Measurements from ENCODE around the gene PTCD1. TPM values are rescaled to one million over a fixed set of nuclear protein-coding genes. Genes with fewer than 3 reads are reported as not detected.

Gene PTCD1
- total and polyA plus RNA-seq, 4 donors: 2.8 to 6.8 (median 3.9) TPM

DNA sequence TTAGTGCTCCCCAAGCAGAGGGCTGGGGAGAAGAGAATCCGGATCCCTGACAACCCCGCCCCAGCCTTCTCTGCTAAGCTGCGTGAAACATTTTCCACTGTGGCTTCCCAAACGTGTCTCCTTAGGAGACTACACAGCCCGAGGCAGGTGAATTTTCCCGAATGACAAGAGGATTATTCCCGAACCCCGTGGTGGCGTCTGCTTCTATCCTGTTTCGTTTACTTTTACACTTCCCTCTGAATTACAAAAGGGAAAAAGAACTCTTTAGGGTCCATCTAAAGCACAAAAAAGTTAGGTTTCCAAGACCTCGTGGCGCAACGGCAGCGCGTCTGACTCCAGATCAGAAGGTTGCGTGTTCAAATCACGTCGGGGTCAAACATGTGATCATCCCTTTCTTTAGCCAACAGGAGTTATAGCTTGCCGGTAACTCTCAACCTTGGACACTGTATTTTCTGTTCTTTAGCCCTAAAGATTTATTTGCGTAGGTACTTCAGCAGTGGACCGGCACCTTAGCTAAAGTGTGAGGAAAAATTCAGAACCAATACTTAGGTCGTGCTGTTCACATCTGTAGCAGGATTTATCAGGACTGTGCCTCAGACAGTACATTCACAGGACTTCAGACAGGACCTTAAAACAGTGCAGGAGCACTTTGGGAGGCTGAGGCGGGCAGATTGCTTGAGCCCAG, 30.9 kb upstream of the PTCD1 start:
- DNase-seq (no peak), ATAC-seq (ENCODE audit: insufficient read depth, low FRiP score) (no peak)

DNA sequence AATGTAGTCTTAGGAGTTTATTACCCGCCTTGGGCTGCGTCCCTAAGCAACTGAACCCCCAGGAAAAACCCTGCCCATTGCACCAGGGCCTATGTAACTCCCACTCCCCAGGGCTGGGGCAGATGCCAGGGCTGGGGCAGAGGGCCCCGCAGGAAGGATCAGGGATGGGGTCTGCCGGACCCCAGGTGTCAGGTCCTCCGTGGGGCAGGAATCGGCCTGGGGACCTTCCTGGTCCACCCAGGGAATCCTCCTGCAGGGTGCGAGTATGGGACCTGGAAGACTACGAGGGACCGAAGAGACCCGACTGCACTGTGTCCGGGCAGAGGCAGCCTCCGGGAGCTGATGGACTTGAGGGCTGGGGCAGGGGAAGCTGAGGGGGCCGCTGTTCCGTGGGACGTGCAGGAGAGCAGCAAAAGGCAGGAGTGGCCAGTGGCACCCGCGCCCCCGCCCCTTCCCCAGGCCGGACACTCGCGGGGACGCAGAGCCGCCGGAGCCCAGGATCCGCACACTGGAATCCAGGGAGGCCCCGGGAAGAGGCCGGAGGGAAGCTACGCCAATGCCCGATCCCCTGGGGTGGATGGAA, 29.8 kb upstream of the PTCD1 start:
- H3K4me3 ChIP-seq: no peak overlapping the region
- H3K27ac ChIP-seq (ENCODE audit: low read depth in 1 of 2, low read length in 1 of 2): no peak overlapping the region
- H3K36me3 ChIP-seq (ENCODE audit: control insufficient read depth in 4 of 4, insufficient read depth in 4 of 4, low read length in 4 of 4): peaks cover 0 to 5% (median 1%) of the 10 kb centered on the region in 4 donors
- ATAC-seq (ENCODE audit: insufficient read depth, low FRiP score) (no peak), DNase-seq (no peak)
- H3K9me3 ChIP-seq (ENCODE audit: control insufficient read depth in 4 of 4, insufficient read depth in 3 of 4, low read length in 3 of 4): no peaks in the 10 kb centered on the region
- H3K9ac ChIP-seq (ENCODE audit: insufficient read depth in 1 of 2, low read length in 2 of 2): no peak overlapping the region
- TF ChIP-seq, protein P1, sequence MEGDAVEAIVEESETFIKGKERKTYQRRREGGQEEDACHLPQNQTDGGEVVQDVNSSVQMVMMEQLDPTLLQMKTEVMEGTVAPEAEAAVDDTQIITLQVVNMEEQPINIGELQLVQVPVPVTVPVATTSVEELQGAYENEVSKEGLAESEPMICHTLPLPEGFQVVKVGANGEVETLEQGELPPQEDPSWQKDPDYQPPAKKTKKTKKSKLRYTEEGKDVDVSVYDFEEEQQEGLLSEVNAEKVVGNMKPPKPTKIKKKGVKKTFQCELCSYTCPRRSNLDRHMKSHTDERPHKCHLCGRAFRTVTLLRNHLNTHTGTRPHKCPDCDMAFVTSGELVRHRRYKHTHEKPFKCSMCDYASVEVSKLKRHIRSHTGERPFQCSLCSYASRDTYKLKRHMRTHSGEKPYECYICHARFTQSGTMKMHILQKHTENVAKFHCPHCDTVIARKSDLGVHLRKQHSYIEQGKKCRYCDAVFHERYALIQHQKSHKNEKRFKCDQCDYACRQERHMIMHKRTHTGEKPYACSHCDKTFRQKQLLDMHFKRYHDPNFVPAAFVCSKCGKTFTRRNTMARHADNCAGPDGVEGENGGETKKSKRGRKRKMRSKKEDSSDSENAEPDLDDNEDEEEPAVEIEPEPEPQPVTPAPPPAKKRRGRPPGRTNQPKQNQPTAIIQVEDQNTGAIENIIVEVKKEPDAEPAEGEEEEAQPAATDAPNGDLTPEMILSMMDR (IDR thresholded peaks at IDR 0.05; ENCODE audit: control extremely low read depth, extremely low read depth): no peak
- WGBS, 2 donors: 88 to 91% methylated on average over 29 of the region's 29 CpGs
- peaks cover 0 to 14% (median 7%) of the 10 kb centered on the region in 5 donors for H3K4me1 ChIP-seq (ENCODE audit: control insufficient read depth in 5 of 5, insufficient read depth in 5 of 5, low read length in 5 of 5)
- H3K27me3 ChIP-seq (ENCODE audit: control insufficient read depth in 3 of 3, insufficient read depth in 3 of 3, low read length in 2 of 3): no peaks in the 10 kb centered on the region

More for the DNA sequence above, 30.9 kb upstream of the PTCD1 start:
- H3K4me3 ChIP-seq: no peak overlapping the region
- no peaks in the 10 kb centered on the region for H3K27me3 ChIP-seq (ENCODE audit: control insufficient read depth in 3 of 3, insufficient read depth in 3 of 3, low read length in 2 of 3)
- H3K36me3 ChIP-seq (ENCODE audit: control insufficient read depth in 4 of 4, insufficient read depth in 4 of 4, low read length in 4 of 4): no peaks in the 10 kb centered on the region
- H3K9me3 ChIP-seq (ENCODE audit: control insufficient read depth in 4 of 4, insufficient read depth in 3 of 4, low read length in 3 of 4): no peaks in the 10 kb centered on the region
- H3K9ac ChIP-seq (ENCODE audit: insufficient read depth in 1 of 2, low read length in 2 of 2): no peak overlapping the region
- WGBS, 2 donors: 46 to 48% methylated on average over 23 of the region's 23 CpGs
- TF ChIP-seq, protein P1 (IDR thresholded peaks at IDR 0.05; ENCODE audit: control extremely low read depth, extremely low read depth): no peak
- H3K4me1 ChIP-seq (ENCODE audit: control insufficient read depth in 5 of 5, insufficient read depth in 5 of 5, low read length in 5 of 5): peaks cover 0 to 18% (median 8%) of the 10 kb centered on the region in 5 donors
- H3K27ac ChIP-seq (ENCODE audit: low read depth in 1 of 2, low read length in 1 of 2): peak overlapping the region in 1 of 2 donors; percentile 1

DNA sequence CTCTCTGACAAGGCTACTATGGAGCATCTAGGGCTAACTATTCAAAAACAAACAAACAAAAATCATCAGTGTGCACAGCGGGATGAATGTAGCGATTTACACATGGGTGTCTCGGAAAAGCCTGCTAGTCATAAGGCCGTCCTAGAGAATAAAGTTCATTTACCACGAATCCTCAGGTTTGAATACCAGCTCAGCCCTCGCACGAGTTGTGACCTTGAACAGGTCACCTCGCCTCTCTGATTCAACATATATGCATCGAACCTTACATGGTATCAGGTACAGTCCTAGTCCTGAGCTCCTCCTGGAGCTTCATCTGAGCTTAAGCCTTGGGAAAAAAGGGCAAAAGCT, 26.8 kb upstream of the PTCD1 start:
- WGBS, 2 donors: 4 to 5% methylated on average over 9 of the region's 9 CpGs
- DNase-seq: no peak
- H3K4me1 ChIP-seq (ENCODE audit: control insufficient read depth in 5 of 5, insufficient read depth in 5 of 5, low read length in 5 of 5): peaks cover 0 to 12% (median 5%) of the 10 kb centered on the region in 5 donors
- H3K27ac ChIP-seq (ENCODE audit: low read depth in 1 of 2, low read length in 1 of 2): peak overlapping the region; percentile 86 to 91
- H3K36me3 ChIP-seq (ENCODE audit: control insufficient read depth in 4 of 4, insufficient read depth in 4 of 4, low read length in 4 of 4): peaks cover 0 to 12% (median 4%) of the 10 kb centered on the region in 4 donors
- peak overlapping the region; percentile 83 for H3K4me3 ChIP-seq
- TF ChIP-seq, protein P1 (IDR thresholded peaks at IDR 0.05; ENCODE audit: control extremely low read depth, extremely low read depth): no peak
- ATAC-seq (ENCODE audit: insufficient read depth, low FRiP score): no peak
- H3K9me3 ChIP-seq (ENCODE audit: control insufficient read depth in 4 of 4, insufficient read depth in 3 of 4, low read length in 3 of 4): no peaks in the 10 kb centered on the region
- no peaks in the 10 kb centered on the region for H3K27me3 ChIP-seq (ENCODE audit: control insufficient read depth in 3 of 3, insufficient read depth in 3 of 3, low read length in 2 of 3)
- H3K9ac ChIP-seq (ENCODE audit: insufficient read depth in 1 of 2, low read length in 2 of 2): peak overlapping the region; percentile 84 to 97

All from lung (tissue), 12 donors.